H1 (cell line): Measurements from ENCODE around the gene ARHGEF11. TPM values are rescaled to one million over a fixed set of nuclear protein-coding genes. Genes with fewer than 3 reads are reported as not detected.

Experiments
- CTCF ChIA-PET: fragments of 300-600 bp; sonication (Branson Sonifier 250); formaldehyde crosslinking; loops from one replicate; lab custom pipeline; 2021; ENCODE audit not compliant: partially characterized antibody; lab: Charles Lee
- POLR2A ChIA-PET: fragments of 300-600 bp; sonication (Branson Sonifier 250); formaldehyde crosslinking; loops from one replicate; lab custom pipeline; 2021; ENCODE audit warnings: inconsistent platforms; ENCODE audit not compliant: partially characterized antibody; lab: Charles Lee
- DNase-seq, 2 experiments: peaks; one replicate each; pipeline versions ENCODE4 v3.0.0 to v3.0.0-alpha.2; 2010 to 2022; ENCODE audit warnings: low spot score in 2 of 2, low read depth in 1 of 2, mixed read lengths in 1 of 2
- FAIRE-seq: peaks from 2 replicates; lab custom pipeline; 2011; peaks lifted over from hg19 to GRCh38; lab: Jason Lieb, UNC
- H2AFZ ChIP-seq: 2 replicates; pipeline ENCODE4 v1.8.1; 2012; ENCODE audit warnings: low read length, inconsistent platforms
- H2AK5ac ChIP-seq: 2 replicates; pipeline ENCODE4 v1.6.1; 2013; ENCODE audit warnings: low read depth, low read length
- H2BK120ac ChIP-seq: replicated peaks from 2 replicates; pipeline ENCODE3; 2013; ENCODE audit warnings: low read depth, low read length, inconsistent platforms
- H2BK12ac ChIP-seq: 2 replicates; pipeline ENCODE4 v1.6.1; 2013; ENCODE audit warnings: low read depth, low read length
- H2BK15ac ChIP-seq: 2 replicates; pipeline ENCODE4 v1.6.1; 2013; ENCODE audit warnings: low read length
- H2BK20ac ChIP-seq: 2 replicates; pipeline ENCODE4 v1.6.1; 2013; ENCODE audit warnings: low read length
- H2BK5ac ChIP-seq: 2 replicates; pipeline ENCODE4 v1.6.1; 2013; ENCODE audit warnings: low read depth, low read length
- H3K14ac ChIP-seq: 2 replicates; pipeline ENCODE4 v1.6.1; 2013; ENCODE audit warnings: inconsistent platforms; ENCODE audit not compliant: insufficient read length
- H3K18ac ChIP-seq: 2 replicates; pipeline ENCODE4 v1.6.1; 2013; ENCODE audit warnings: low read length; ENCODE audit errors: extremely low read depth
- H3K23ac ChIP-seq: 2 replicates; pipeline ENCODE4 v1.6.1; 2013; ENCODE audit warnings: inconsistent platforms; ENCODE audit not compliant: insufficient read length
- H3K23me2 ChIP-seq: 2 replicates; pipeline ENCODE4 v1.6.1; 2013; ENCODE audit warnings: low read depth, low read length
- H3K27ac ChIP-seq: 2 replicates; pipeline ENCODE4 v1.6.1; 2011; ENCODE audit warnings: low read depth, low read length, inconsistent platforms
- H3K27me3 ChIP-seq, 4 experiments: replicated peaks in 1 of 4; 1 replicate in 1 of 4; 2 replicates in 3 of 4; pipeline versions ENCODE4 v1.6.1 to v1.8.1; 2011 to 2013; ENCODE audit warnings: low read length in 3 of 4, mild to moderate bottlenecking in 3 of 4, inconsistent platforms in 2 of 4, mixed read lengths in 2 of 4, moderate library complexity in 1 of 4; ENCODE audit not compliant: control insufficient read depth in 3 of 4, insufficient read depth in 3 of 4; ENCODE audit errors: extremely low read depth in 1 of 4
- H3K36me3 ChIP-seq, 4 experiments: 2 replicates each; pipeline versions ENCODE4 v1.6.1 to v1.8.1; 2011 to 2013; ENCODE audit warnings: mild to moderate bottlenecking in 4 of 4, low read length in 3 of 4, moderate library complexity in 2 of 4, control low read depth in 1 of 4, inconsistent platforms in 1 of 4; ENCODE audit not compliant: insufficient read depth in 4 of 4, control insufficient read depth in 2 of 4
- H3K4ac ChIP-seq: replicated peaks from 2 replicates; pipeline ENCODE3; 2013; ENCODE audit warnings: low read length, low read depth, mixed read lengths, inconsistent platforms; ENCODE audit not compliant: insufficient read length
- H3K4me1 ChIP-seq, 4 experiments: replicated peaks in 1 of 4; 1 replicate in 1 of 4; 2 replicates in 3 of 4; pipeline versions ENCODE4 v1.6.1 to v1.8.1; 2011 to 2013; ENCODE audit warnings: low read length in 3 of 4, inconsistent platforms in 2 of 4, mixed read lengths in 1 of 4; ENCODE audit not compliant: insufficient read depth in 4 of 4, control insufficient read depth in 3 of 4
- H3K4me2 ChIP-seq, 2 experiments: 2 replicates each; pipeline versions ENCODE4 v1.6.1 to v1.8.1; 2011 to 2013; ENCODE audit warnings: low read depth in 2 of 2, low read length in 2 of 2, control low read depth in 1 of 2, inconsistent platforms in 1 of 2, mild to moderate bottlenecking in 1 of 2; ENCODE audit not compliant: insufficient read depth in 1 of 2
- H3K4me3 ChIP-seq, 4 experiments: fragments of 200-600, 300-600 bp in 1 of 4; sonication (generic), shearing (Covaris generic), sonication (Bioruptor Twin) in 1 of 4; 2 replicates each; pipeline versions ENCODE4 v1.5.1 to v1.8.1; 2011 to 2016; ENCODE audit warnings: low read length in 4 of 4, low read depth in 3 of 4, control low read depth in 2 of 4, inconsistent platforms in 2 of 4, mild to moderate bottlenecking in 2 of 4, mixed read lengths in 1 of 4, moderate library complexity in 1 of 4; ENCODE audit not compliant: insufficient read depth in 2 of 4; ENCODE audit errors: extremely low read depth in 1 of 4
- H3K56ac ChIP-seq: replicated peaks from 2 replicates; pipeline ENCODE3; 2013; ENCODE audit warnings: low read depth, mild to moderate bottlenecking, mixed read lengths, low read length, inconsistent platforms; ENCODE audit not compliant: insufficient read length
- H3K79me1 ChIP-seq: 2 replicates; pipeline ENCODE4 v1.6.1; 2013; ENCODE audit warnings: low read depth, low read length, control low read depth
- H3K79me2 ChIP-seq, 2 experiments: 2 replicates each; pipeline versions ENCODE4 v1.6.1 to v1.8.1; 2012 to 2013; ENCODE audit warnings: low read length in 2 of 2, mild to moderate bottlenecking in 2 of 2, inconsistent platforms in 1 of 2; ENCODE audit not compliant: insufficient read depth in 2 of 2, control insufficient read depth in 1 of 2
- H3K9ac ChIP-seq, 4 experiments: replicated peaks in 1 of 4; 1 replicate in 1 of 4; 2 replicates in 3 of 4; pipeline versions ENCODE4 v1.6.1 to v1.8.1; 2011 to 2013; ENCODE audit warnings: low read depth in 3 of 4, low read length in 3 of 4, control low read depth in 2 of 4, mild to moderate bottlenecking in 2 of 4, moderate library complexity in 2 of 4, inconsistent platforms in 1 of 4; ENCODE audit errors: extremely low read depth in 1 of 4
- H3K9me3 ChIP-seq, 2 experiments: 2 replicates each; pipeline versions ENCODE4 v1.6.1 to v1.8.1; 2012 to 2013; ENCODE audit warnings: mild to moderate bottlenecking in 2 of 2, moderate library complexity in 2 of 2, control low read depth in 1 of 2, inconsistent platforms in 1 of 2, low read depth in 1 of 2, low read length in 1 of 2, mixed read lengths in 1 of 2; ENCODE audit not compliant: insufficient read depth in 2 of 2
- H4K20me1 ChIP-seq, 2 experiments: replicated peaks in 1 of 2; 2 replicates each; pipeline versions ENCODE3 to v1.8.1; 2011 to 2013; ENCODE audit warnings: inconsistent platforms in 2 of 2, low read length in 2 of 2, mild to moderate bottlenecking in 1 of 2; ENCODE audit not compliant: insufficient read depth in 2 of 2, control insufficient read depth in 1 of 2
- H4K5ac ChIP-seq: 2 replicates; pipeline ENCODE4 v1.6.1; 2013; ENCODE audit warnings: low read length, low read depth, mixed read lengths, inconsistent platforms; ENCODE audit not compliant: insufficient read length
- H4K8ac ChIP-seq: 2 replicates; pipeline ENCODE4 v1.8.0; 2013; ENCODE audit warnings: mild to moderate bottlenecking, moderate library complexity, low read length, inconsistent platforms; ENCODE audit not compliant: insufficient read depth; ENCODE audit errors: extremely low read depth
- H4K91ac ChIP-seq: replicated peaks from 2 replicates; pipeline ENCODE3; 2013; ENCODE audit warnings: low read length, mixed read lengths, inconsistent platforms; ENCODE audit not compliant: insufficient read length
- BCL11A ChIP-seq, 2 experiments: IDR thresholded peaks; one replicate each; pipeline ENCODE4 v1.6.1; 2011; ENCODE audit warnings: low read depth in 2 of 2, low read length in 2 of 2, mild to moderate bottlenecking in 2 of 2
- CHD1 ChIP-seq: IDR thresholded peaks from 2 replicates; pipeline ENCODE4 v1.6.1; 2012; ENCODE audit warnings: low read depth, low read length, improper control_type of control experiment
- CHD2 ChIP-seq: IDR thresholded peaks from 2 replicates; pipeline ENCODE4 v1.6.1; 2012; ENCODE audit warnings: low read length, improper control_type of control experiment
- GABPA ChIP-seq: IDR thresholded peaks from 2 replicates; pipeline ENCODE4 v1.6.1; 2011; ENCODE audit warnings: mild to moderate bottlenecking, low read length, moderate library complexity, borderline replicate concordance; ENCODE audit not compliant: insufficient read depth
- GTF2F1 ChIP-seq: IDR thresholded peaks from 2 replicates; pipeline ENCODE4 v1.6.1; 2012; ENCODE audit warnings: low read depth, low read length, improper control_type of control experiment, borderline replicate concordance
- HDAC6 ChIP-seq: IDR thresholded peaks from one replicate; pipeline ENCODE4 v1.7.1; 2012; ENCODE audit warnings: low read depth, mild to moderate bottlenecking, inconsistent platforms, low read length, moderate library complexity
- KDM1A ChIP-seq: fragments of 200-600, 300-600 bp; sonication (generic); IDR thresholded peaks from 2 replicates; pipeline ENCODE4 v1.7.1; 2016; ENCODE audit warnings: mild to moderate bottlenecking, low read length, borderline replicate concordance
- KDM5A ChIP-seq: fragments of 200-600 bp; IDR thresholded peaks from 2 replicates; pipeline ENCODE4 v1.7.1; 2012; ENCODE audit warnings: mild to moderate bottlenecking, low read length, inconsistent platforms, mixed read lengths
- SIX5 ChIP-seq: IDR thresholded peaks from 2 replicates; pipeline ENCODE4 v1.6.1; 2011; ENCODE audit warnings: mild to moderate bottlenecking, low read depth, low read length
- SP2 ChIP-seq: IDR thresholded peaks from 2 replicates; pipeline ENCODE4 v1.6.1; 2012; ENCODE audit warnings: mild to moderate bottlenecking, low read length, inconsistent platforms
- SP4 ChIP-seq: IDR thresholded peaks from 2 replicates; pipeline ENCODE4 v1.6.1; 2012; ENCODE audit warnings: low read length, inconsistent platforms
- TBP ChIP-seq: IDR thresholded peaks from 2 replicates; pipeline ENCODE4 v1.6.1; 2011; ENCODE audit warnings: low read depth, low read length, improper control_type of control experiment
- TEAD4 ChIP-seq: IDR thresholded peaks from 2 replicates; pipeline ENCODE4 v1.6.1; 2012; ENCODE audit warnings: low read depth, low read length, inconsistent platforms, mixed read lengths
- WGBS, 2 experiments: shearing (Covaris generic) in 1 of 2; methylation state at CpG; one replicate each; pipeline versions ENCODE4 v1.1.6 to v1.1.7; 2013 to 2015; ENCODE audit warnings: low lambda C conversion rate in 2 of 2, mixed read lengths in 2 of 2, inconsistent platforms in 1 of 2, low coverage in 1 of 2, missing lambda C conversion rate in 1 of 2; ENCODE audit not compliant: insufficient replicate concordance in 2 of 2, insufficient coverage in 1 of 2, insufficient read length in 1 of 2; ENCODE audit errors: extremely low coverage in 1 of 2, missing lambda C conversion rate in 1 of 2; 5-methylcytosine and 5-hydroxymethylcytosine counted together
- polyA plus RNA-seq, 7 experiments: library from polyadenylated mRNA; depleted of rRNA in 3 of 7; stranded (reverse) in 5 of 7; unstranded in 2 of 7; fragments of >200 nt in 5 of 7; fragments of 200-250 nt in 2 of 7; gene quantifications; 1 replicate in 5 of 7; 2 replicates in 1 of 7; 4 replicates in 1 of 7; pipeline versions ENCODE4 v1.2.1 to v1.2.3, GENCODE V29; 2011 to 2013; ENCODE audit warnings: missing spikeins in 2 of 7, mixed read lengths in 2 of 7
- total RNA-seq: library from RNA; stranded (reverse); fragmentation: NEBNext Ultra II Directional; extraction: Animal tissue kit (Norgen Biotek cat#: 25700); gene quantifications from 2 replicates; pipeline ENCODE4 v1.2.1, GENCODE V29; 2021

Gene ARHGEF11
- total and polyA plus RNA-seq, 2 of the 8 experiments (the other 6 are each of a cell fraction or from before 2014, with no cell fraction given): 19.9 to 33.1 TPM

DNA sequence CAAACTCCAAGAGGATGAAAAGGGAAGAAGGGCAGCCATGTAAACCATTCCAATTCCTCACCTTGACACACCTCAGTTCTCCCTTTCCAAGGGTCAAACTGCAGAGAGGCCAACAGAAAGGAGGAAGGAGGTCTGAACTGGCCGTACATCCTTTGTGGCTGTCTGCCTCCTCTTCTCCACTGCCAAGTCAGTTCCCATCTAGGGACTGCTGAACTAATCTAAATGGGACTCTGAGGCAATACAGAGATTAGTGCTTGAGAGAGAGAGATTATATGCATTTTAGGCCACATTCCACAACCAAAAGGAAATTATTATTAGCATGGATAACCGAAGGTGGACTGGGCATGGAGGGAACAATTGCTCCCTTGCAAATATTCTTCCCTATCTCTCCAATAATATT lies 2.7 kb downstream of the ARHGEF11 start:
- TF ChIP-seq SIX5 (no peak), HDAC6 (no peak), SP4 (no peak), SP2 (no peak), GTF2F1 (no peak), KDM1A (no peak), CHD1 (no peak), GABPA (no peak), TEAD4 (no peak), BCL11A (IDR thresholded peaks at IDR 0.05; ENCODE audit: low read depth in 2 of 2, low read length in 2 of 2) (no peak), KDM5A (no peak), CHD2 (no peak), TBP (no peak)
- ChIA-PET CTCF (interaction anchor here (0.8 to 1.9 kb wide), 3 partner anchors 9 to 84 kb away, joined by 3 to 4 read pairs (median 3); no protein-coding TSS in a partner anchor), POLR2A (interaction anchor here (0.9 to 1.8 kb wide), 4 partner anchors 8 to 36 kb away, joined by 3 to 10 read pairs (median 4); no protein-coding TSS in a partner anchor)
- Histone ChIP-seq H3K79me2 (peaks cover 0 to 75% of the 10 kb centered on the region in 2 experiments), H4K8ac (no peak overlapping the region), H3K23me2 (no peaks in the 10 kb centered on the region; the same call in 1 of the 2 replicates), H3K9ac (no peak overlapping the region), H4K20me1 (peaks cover 4 to 12% of the 10 kb centered on the region in 2 experiments), H3K18ac (no peak overlapping the region), H2AFZ (no peak overlapping the region), H2BK15ac (no peak overlapping the region), H3K23ac (no peak overlapping the region), H3K27ac (no peak overlapping the region), H2AK5ac (no peak overlapping the region), H3K4me2 (peak overlapping the region; percentile 82 to 93; a peak in 3 of 4 replicates), H4K5ac (no peak overlapping the region), H3K79me1 (peaks cover 2% of the 10 kb centered on the region; the same call in 1 of the 2 replicates), H3K4ac (no peak overlapping the region), H3K4me3 (peak overlapping the region in 1 of 4 experiments; percentile 99; a peak in 3 of 8 replicates), H3K36me3 (no peaks in the 10 kb centered on the region), H3K56ac (no peak overlapping the region), H3K4me1 (peaks cover 4 to 13% (median 7%) of the 10 kb centered on the region in 4 experiments; a peak in 4 of 7 replicates), H3K9me3 (no peaks in the 10 kb centered on the region), H2BK120ac (no peak overlapping the region), H2BK20ac (no peak overlapping the region), H2BK5ac (no peak overlapping the region), H4K91ac (no peak overlapping the region), H3K27me3 (no peaks in the 10 kb centered on the region), H3K14ac (no peak overlapping the region), H2BK12ac (no peak overlapping the region)
- 87% methylated on average over 1 of the region's 2 CpGs; no CpG with 5 or more reads in 1 of the 2 experiments for WGBS, 2 experiments
- no peak for FAIRE-seq
- DNase-seq: no peak
